ENCODE measurements around the gene HVCN1.

Gene HVCN1

DNA sequence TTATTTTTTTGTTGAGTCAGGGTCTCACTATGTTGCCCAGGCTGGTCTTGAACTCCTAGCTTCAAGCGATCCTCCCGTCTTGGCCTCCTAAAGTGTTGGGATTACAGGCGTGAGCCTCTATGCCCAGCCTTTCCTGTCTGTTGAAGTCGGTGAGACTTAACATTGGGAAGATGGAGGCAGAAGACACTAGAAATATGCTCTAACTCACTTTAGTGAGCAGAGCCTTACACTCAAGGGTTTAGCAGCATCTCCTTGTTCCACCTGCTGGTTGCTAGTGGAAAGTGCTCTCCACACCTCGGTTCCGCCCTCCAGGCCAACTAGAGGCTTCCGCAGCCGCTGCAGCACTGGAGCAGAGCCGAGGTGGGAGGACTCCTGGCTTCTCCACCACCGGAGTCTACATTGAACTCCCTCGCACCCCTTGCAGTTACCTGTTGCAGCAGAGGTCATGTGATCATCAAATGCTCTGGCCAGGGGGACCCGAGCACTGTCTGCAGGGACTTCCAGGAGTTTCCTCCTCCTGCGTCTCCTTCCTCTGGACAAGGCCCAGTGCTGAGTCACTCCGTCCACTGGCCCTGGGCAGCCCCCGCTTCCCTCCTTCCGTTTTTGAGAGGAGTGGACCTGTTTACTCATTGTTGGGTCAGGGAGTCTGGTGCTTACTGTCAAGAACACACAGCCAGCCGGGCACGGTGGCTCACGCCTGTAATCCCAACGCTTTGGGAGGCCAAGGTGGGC lies 9.4 kb upstream of the HVCN1 start:
- DNase-seq, result peak; percentile 84

DNA sequence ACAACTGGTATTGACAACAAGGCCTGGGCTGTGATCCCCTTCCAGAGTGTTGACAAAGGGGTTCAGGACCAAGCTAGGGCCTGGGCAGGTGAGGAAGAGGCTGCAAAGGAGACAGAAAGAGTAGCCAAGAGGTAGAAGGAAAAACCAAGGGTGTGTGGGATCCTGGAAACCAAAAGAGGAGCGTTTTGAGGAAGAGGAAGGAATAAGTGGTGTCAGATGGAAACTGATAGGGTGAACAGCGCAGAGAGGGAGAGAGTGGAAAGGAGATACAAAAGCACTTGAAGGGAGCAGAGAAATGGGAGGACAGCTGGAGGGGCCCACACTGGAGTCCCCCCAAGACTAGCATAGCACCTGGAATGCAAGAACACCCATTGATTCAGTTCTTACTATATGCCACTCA lies 8.3 kb upstream of the HVCN1 start:
- DNase-seq, result no peak

DNA sequence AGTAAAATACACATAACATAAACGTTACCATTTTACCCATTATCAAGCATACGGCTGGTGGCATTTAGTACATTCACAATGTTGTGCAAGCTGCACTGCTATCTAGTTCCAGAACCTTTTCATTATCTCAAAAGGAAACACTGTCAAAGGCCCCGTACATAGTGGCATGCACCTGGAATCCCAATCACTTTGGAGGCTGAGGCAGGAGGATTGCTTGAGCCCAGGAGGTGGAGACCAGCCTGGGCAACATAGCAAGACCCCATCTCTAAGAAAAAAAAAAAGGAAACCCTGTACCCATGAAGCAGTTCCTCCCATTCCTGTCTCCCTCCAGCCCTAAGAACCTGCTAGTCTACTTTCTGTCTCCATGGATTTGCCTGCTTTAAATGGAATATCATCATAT lies 7.4 kb upstream of the HVCN1 start:
- DNase-seq, result no peak

DNA sequence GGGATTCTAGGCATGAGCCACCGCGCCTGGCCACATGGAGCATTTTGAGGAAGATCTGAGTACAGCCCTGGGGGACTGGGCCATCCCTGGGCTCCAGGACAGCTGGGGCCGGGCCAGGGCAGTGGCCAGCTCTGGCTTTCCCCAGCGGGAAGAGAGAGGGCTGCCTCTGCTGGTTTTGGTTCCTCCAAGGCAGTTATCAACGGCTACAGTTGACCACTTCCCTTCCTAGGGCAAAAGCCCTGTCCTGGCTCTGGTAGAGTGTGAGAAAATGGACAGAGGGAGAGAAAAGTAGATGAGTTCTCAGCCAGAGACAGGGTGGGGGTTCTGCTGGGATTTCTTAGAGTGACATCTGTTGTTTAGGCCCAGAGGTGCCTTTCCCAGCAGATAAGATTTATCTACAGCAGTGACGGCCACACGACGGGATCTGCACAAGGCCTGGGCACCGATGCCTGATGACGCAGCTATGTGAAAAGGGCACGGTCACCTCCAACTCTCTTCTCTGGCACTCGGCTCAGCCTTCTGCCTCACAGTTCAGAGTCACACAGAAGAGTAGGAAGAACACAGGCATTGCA lies 5.5 kb upstream of the HVCN1 start:
- no peak for DNase-seq

DNA sequence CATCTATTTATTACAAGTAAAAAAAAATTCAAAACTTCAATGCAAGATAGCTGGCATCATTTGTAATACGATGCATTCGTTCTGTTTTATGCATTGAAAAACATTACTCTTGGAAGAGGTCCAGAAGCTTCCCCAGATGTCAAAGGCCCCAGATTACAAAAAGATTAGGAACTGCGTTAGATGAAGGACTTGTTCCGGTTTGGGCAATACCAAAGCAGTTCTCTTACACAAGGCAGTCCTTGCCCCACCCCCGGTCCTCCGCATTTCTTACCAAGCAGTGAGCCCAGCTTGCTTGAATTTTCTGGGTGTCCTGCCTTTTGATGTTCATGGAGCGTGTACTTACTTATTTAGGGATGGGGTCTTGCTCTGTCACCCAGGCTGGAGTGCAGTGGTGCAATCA lies 4.8 kb upstream of the HVCN1 start:
- DNase-seq, result no peak

DNA sequence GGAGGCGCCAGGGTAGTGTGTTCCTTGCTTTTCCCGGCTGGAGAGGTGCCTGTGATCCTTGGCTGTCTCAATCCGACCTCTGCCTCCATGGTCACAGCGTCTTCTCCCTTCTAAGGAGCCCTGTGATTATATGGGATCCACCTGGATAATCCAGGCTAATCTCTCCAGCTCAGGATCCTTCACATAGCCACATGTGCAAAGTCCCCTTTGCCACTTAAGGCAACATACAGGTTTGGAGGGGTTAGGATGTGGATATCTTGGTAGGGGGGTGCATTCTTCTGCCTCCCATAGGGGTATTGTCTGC lies 1.2 kb upstream of the HVCN1 start:
- no peak for DNase-seq

DNA sequence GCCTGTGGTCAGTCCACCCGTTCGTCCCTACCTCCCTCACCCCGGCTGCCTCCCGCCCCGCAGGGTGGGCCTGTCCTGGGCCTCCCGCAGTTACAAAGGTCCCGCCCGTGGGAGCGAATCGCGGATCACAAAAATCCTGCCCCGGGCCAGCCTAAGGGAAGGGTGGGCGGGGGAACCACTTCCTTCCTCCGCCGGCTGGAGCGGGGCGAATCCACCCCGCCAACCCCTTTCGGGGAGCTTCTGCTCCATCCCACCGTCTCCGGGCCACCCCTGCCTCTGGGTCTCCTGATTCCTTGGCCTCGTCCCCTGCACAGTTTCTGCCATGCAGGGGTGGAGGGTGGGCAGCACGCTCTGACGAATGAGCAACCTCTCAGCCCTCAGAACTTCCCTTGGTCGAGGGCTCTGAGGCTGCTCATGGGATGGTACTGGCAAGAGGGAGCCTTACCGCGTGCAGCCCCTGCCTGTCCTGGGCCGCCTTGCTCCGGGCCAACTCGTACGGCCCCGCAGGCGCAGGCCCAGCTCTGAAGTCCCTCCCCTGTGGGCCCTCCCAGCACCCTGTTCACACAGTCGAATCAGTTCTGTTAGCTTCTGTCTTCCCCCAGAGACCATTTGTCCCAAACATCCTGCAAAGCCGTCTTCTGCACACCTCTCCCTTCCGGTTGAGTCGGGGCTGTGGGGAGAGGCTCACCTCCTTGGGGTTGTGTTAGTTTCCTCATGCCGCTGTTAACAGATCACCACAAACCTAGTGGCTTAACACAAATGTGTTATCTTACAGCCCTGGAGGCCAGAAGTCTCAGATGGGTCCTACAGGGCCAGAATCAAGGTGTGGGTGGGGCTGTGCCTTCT lies 589 bp upstream of the HVCN1 start:
- peak; percentile 76 for DNase-seq

DNA sequence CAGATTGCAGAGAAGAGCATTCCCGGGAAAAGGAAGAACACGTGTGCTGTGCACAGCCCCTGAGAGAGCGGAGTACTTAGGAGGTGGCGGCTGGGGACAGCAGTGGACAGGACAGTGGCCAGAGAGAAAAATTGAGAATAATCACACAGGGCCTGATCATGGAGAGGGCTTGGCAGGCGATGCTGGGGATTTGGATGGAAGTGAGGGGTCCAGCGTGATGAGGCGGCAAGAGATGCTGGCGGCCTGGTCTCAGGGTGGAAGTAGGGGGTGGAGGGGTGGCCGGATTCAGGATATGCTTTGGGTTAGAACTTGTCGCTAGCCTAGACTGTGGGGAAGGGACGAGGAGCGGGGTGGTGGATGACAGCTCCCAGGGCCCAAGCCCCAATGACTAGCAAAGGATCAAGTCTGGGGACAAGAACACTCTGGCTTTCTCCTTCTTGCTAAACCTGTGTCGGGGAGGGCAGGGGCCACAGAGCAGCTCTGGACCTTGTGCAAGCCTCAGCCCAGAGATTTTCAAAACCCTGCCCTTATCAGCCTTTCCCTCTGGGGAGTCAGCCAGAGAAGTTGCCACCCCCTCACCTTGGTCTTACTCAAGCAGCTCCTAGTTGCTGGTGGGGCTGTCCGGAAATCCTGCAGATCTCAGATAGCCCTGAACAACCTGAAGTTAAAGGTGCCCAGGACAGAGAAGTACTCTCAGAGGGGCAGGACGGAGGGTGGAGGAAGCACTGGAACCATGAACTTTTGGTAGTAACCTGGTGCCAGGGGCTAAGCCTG lies 1.3 kb downstream of the HVCN1 start:
- DNase-seq, result no peak

DNA sequence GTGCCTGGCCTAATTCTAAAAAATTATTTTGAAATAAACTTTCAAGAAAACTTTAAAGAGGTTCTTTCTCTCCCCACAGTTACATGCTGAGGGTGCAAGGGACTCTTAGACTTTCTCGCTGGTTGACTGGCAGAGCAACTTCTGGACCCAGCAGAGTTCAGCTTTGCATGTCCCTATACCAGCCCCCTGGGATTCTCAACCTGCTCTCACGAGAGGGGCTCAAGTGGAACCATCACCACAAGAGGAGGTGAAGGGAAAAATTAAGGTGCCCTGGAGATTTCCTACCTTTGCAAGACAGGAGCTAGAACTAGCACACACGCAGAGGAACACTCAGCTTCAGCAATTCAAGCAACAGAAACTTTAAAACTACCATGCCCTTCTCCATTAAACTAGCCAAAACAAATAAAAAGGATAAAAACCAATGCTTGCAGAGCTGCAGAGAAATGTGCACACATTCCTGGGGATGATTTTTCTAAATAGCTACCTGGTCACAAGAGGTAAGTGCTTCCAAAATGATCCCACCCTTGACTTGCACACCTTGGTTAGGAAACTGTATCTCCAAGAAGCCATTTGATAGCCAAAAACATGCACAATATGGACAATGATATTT lies 2.5 kb downstream of the HVCN1 start:
- no peak for DNase-seq

DNA sequence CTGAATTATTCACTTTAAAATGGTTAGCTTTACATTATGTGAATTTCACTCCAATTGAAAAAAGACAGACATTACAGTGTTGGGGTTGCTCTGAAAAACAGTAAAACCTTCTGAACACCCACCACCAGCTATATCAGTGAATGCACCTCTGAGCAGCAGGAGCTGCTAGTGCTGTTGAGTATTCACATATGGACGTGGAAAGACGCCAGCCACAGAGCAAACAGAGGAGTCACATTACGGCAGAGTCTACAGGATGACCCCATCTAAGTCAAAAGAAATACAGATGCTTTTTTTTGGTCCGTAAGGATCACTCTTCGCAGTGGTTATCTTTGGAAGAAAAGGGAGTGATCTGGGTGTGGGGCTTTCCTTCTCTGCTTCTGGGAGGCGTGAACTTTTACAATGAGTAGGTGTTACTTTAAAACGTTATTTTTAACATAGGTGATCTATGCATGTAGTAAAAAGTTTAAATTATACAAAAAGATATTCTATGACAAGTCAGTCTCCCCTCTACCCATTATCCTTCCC lies 4.5 kb downstream of the HVCN1 start:
- DNase-seq, result no peak

DNA sequence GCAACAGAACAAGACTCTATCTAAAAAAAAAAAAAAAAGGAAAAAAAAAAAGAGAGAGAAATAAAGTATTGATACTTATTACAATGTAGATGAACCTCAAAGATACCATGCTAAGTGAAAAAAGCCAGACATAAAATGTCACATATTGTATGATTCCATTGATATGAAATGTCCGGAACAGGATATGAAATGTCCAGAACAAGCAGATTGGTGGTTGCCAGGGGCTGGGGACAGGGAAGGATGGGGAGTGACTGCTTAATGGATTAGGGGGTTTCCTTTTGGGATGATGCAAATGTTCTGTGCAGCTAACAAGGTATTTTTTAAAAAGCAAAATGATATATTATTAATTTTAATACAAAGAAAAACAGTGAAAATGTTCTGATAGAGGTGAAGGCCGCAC lies 5.0 kb downstream of the HVCN1 start:
- DNase-seq, result no peak

DNA sequence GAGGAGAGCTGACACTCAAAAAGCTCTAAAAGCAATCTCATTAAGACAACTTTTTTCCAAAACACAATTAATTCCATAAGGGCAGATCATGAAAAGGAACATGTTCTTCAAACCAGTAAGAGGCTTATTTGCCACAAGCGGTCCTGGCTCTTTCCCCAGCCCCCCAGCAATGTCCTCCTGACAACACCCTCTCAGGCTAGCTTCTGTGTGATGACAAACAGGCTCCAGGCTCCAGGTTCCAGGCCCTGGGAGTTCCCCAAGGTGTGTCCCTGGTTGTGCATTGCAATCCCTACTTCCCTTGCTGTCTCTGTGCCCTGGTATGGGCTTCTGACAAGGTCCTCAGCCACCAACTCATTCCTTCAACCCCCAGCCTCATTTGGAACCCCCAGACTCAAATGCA lies 8.9 kb downstream of the HVCN1 start:
- DNase-seq, result no peak

DNA sequence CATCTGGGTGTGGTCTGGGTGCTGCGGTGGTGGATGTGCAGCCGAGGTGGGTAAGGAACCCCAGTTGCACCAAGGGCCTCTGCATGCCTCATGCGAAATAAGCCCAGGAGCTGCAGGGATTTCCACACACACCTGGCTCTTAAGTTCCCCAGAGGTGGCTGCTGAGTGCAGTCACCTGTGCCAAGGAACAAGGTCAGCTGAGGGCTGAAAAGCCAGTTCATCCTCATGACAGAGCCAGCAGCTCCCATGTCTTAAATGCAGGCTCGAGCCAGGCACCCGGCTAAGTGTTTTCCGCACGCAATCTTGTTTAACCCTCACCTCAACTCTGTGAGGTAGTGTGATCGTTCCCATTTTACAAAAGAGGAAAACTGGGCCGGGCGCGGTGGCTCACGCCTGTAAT lies 9.7 kb downstream of the HVCN1 start:
- no peak for DNase-seq

DNA sequence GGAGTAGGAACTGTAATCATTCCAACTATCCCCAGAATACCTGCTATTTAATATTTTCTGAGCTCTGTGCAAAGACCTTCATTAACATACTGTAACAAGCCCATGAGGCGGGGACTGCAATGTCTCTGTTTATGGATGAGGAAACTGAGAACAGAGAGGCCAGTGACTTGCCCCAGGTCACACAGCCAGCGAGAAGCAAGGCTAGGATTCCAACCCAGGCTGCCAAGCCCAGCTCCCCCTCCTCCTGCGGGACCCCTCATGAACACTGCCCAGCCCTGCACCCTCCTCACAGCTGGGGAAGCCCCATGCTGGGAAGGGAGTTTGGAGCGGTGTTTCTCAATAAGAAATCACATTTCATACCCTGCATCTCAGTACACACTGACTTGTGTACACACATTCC lies 10.9 kb downstream of the HVCN1 start:
- no peak for DNase-seq

DNA sequence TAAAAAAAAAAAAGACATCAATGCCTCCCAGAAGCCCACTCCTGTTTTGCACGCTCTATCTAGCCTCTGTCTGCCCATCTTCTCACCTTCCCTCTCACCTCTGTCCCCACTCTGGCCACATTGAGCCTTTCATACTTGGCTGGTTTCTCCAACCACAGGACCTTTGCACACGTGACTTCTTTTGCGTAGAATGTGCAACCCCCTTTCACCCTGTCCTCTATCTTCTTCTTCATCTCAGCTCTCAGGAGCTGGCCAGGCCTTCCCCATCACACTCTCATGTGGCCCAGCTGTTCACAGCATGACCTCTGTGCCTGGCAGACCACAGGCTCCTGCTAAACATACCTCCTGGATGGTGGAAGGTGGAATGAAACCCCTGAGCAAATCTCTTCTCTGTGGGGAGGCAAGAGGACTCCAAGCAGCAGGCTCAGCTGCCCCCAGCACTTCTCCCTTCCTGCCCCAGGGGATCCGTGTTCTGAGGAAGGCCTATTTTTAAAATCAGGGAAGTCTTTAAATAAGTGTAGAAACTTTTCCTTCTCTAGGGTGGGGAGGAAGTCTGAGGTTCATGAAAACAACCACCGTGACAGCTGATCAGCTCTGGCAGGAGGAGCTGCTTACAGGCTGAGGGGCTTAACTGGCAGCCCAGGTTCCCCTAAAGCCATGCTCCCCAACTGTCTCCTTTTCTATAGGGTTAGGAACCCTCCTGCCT lies 11.6 kb downstream of the HVCN1 start:
- no peak for DNase-seq

DNA sequence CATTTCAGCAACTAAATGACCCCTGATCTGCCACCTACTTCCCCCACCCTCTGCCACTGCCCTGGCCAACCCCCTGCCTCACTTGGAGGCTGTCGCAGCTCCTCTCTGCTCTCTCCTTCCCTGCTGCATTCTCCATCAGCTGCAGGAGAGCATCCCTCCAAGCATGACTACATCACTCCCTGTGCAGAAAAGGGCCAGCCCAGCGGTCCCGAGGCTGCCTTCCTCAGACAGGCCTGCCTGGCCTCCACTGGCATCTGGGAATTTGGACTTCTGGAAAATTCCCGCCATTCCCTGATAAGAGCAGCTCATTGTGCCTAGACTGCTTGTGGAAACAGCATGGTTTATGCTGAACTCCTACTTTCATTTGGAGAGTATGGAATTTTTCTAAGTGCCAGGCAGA lies 12.7 kb downstream of the HVCN1 start:
- no peak for DNase-seq

DNA sequence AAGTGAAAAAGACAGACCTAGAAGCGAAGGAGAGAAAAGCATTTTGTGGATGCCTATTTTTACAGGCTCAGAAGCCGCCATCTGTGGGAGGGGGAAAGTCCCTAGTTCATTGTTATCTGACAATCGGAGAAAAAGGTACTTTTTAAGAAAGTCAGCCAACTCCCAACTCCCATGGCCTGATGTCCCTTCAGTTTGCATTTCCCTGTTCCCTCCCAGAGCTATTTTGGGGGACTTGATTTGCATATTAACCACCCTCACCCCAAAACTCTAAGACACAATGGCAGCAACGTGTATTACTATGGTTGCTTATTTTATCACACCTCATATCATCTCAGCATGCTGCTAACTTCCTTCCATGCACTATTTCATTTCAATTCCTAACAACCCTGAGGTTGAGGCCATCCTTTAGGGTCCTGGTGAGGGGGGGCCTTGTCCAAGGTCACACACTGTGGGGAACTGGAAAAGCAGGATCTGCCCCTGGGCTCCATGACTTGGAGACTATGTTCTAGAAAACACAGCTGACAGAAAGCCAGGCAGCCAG lies 18.7 kb downstream of the HVCN1 start:
- DNase-seq, result no peak

DNA sequence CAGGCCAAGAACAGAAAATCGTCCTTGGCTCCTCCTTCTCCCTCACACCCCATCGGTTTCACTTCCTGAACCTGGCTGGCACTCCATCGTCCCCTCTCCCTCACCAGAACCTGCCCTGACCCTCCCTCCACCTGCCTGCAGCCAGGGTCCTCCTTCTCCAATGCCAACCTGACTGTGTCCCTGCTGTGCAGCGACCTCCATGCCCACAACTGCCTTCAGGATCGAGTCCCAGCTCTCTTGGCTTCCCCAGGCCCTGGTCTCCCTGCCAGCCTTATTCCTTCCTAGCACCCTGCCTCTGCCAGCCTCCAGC lies 19.8 kb downstream of the HVCN1 start:
- no peak for DNase-seq

DNA sequence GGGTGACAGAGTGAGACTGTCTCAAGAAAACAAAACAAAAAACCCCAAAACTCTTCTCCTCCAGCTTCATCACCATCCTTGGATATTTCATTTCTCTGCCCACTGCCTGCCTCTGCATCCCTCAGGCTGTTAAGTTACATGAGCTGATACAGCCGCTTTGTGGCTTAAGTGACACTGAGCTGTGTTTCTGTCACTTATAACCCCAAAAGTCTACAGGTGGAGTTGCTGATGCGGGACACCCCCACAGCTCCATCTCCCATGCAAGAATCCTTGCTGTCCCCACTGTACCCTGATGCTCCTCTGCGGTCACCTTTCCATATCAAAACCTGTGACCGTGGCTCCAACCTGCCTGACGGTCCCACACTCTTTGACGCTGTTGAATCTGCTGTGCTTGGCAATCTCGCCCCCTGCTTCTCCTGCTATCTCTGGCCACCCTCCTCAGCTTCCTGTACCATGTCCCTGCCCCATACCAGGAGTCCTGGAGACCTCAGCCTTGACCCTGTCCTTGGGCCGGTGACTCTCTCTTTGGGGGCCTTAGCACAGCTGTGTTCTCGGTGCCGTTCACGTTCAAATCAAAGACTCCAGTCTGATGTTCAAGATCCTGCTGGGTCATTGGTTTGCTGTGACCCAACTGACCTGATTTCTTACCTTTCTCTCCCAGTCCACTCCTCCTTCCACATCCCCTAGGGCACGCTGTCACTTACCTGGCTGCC lies 20.3 kb downstream of the HVCN1 start:
- DNase-seq, result no peak

DNA sequence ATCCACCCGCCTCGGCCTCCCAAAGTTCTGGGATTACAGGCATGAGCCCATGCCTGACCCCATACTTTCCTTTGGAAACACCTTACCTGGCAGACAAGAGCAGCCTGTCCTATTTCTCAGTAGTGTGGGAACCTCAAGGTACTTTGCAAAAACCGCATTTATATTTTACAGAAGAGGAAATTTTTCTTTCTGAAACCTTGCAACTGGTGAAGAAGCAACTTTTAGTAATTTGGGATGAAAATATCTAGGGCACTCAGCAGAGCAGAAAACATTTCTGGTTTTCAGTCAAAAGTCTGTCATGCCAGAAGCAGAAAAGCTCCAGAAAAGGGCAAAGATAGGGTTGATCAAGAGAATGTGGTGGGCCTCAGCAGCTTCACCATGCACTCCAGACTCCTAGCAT lies 21.2 kb downstream of the HVCN1 start:
- DNase-seq, result no peak

DNA sequence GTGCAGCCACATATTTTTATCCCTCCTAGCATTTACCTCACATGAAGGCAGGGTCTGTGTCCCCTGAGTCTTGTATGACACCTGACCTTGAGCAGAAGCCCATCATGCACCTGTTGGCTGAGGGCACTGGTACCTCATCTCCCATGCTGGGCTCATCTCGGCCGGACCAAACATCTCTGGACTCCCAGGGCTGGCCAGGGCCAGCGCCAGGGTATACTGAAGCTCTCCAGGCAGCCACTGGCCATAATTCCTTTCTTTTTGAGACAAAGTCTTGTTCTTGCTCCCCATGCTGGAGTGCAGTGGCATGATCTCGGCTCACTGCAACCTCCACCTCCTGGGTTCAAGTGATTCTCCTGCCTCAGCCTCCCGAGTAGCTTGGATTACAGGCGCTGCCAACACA lies 22.0 kb downstream of the HVCN1 start:
- DNase-seq, result no peak
